ENCODE data around the gene AZU1.

The AZU1 gene, protein sequence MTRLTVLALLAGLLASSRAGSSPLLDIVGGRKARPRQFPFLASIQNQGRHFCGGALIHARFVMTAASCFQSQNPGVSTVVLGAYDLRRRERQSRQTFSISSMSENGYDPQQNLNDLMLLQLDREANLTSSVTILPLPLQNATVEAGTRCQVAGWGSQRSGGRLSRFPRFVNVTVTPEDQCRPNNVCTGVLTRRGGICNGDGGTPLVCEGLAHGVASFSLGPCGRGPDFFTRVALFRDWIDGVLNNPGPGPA

DNA sequence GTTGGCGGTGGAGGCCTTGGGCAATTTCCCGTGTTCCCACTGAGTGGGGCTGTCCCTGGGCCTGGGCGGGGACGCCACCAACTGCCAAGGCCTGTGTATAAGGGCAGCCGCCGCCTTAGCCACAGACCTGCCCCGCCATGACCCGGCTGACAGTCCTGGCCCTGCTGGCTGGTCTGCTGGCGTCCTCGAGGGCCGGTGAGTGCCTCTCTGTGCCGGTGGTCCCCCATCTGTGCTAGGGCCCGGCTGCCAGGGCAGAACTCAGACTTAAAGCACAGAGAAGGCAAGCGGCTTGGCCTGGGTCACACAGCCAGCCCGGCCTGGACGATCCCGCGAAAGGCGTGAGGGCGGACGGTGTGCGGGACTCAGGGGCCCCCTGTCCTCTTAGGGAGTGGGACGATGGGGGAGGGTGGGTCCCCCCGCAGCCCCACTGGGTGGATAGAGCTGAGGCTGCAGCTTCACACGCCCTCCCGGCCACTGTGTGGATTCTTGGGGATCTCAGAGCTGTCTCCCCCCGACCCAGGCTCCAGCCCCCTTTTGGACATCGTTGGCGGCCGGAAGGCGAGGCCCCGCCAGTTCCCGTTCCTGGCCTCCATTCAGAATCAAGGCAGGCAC, at the start of gene AZU1:
AZU1 (plus strand) TSS at position 128 of the 612 bp plus-strand sequence; CDS start at position 138, 10 bp downstream.
- H3K4me3 Mint-ChIP-seq, result no peak within 1 kb of the TSS
- no peak within 1 kb of the TSS for H3K27ac Mint-ChIP-seq
- ATAC-seq (ENCODE audit: low read depth) (no peak), DNase-seq (ENCODE audit: low spot score in 2 of 2) (no peak)
- H3K4me1 Mint-ChIP-seq, result no peaks in the 10 kb centered on the region
- H3K36me3 Mint-ChIP-seq, result peaks cover 2% of the 10 kb centered on the region
- H3K9me3 Mint-ChIP-seq, result no peaks in the 10 kb centered on the region
- peaks cover 30% of the 10 kb centered on the region for H3K27me3 Mint-ChIP-seq

DNA sequence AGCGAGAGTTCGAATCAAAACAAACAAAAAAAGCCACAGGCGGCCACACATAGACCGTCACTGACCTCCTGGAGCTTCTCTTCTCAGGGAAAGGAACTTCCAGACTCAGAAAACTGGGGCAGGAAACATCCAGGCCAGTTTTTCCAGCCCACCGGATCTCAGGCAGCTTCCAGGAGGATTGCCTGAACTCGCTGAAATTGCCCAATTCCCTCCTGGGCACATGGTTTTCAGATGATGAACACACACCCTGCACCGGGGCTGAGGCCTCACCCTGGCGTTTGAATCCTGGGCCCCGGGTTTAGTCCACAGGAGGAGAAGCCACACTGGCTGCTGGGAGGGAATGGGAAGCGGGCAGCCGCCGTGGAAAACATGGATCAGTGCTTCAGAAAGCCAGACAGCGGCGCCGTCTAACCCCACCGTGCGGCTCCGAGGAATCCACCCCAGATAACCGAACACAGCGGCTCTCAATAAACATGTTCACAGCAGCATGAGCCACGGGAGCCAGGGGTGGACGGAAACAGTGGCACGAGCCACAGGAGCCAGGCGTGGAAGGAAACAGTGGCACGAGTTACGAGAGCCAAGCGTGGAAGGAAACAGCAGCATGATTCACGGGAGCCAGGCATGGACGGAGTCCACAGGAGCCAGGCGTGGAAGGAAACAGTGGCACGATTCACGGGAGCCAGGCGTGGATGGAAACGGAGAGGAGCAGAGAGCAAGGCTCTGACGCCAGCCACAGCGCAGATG, 48.6 kb upstream of the AZU1 start:
- H3K27me3 Mint-ChIP-seq, result no peaks in the 10 kb centered on the region
- no peak for ATAC-seq (ENCODE audit: low read depth)
- no peak for DNase-seq (ENCODE audit: low spot score in 2 of 2)
- no peaks in the 10 kb centered on the region for H3K4me1 Mint-ChIP-seq
- no peaks in the 10 kb centered on the region for H3K9me3 Mint-ChIP-seq
- no peak overlapping the region for H3K4me3 Mint-ChIP-seq
- no peak overlapping the region for H3K27ac Mint-ChIP-seq
- no peaks in the 10 kb centered on the region for H3K36me3 Mint-ChIP-seq

DNA sequence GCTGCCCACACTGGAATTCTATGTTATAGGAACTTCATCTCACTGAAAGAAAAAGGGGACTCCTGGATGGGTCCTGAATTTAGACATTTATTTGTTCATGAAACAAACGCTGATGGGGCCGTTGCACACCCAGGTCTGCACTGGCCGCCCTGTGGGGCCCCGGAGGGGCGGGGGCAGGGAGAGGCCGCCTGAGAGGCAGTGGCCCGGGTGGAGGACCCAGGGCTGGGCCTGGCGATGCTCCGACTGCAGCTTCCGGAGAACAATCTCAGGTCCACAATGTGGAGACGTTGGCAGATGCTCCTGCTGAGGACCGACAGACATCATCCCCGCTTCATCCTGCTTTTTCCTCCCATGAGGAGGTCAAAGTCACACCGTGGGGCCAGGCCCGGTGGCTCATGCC, 46.7 kb upstream of the AZU1 start:
- ATAC-seq (ENCODE audit: low read depth) (no peak), DNase-seq (ENCODE audit: low spot score in 2 of 2) (no peak)
- Mint-ChIP-seq H3K9me3 (no peaks in the 10 kb centered on the region), H3K27ac (no peak overlapping the region), H3K4me3 (no peak overlapping the region), H3K4me1 (no peaks in the 10 kb centered on the region), H3K27me3 (no peaks in the 10 kb centered on the region), H3K36me3 (no peaks in the 10 kb centered on the region)

DNA sequence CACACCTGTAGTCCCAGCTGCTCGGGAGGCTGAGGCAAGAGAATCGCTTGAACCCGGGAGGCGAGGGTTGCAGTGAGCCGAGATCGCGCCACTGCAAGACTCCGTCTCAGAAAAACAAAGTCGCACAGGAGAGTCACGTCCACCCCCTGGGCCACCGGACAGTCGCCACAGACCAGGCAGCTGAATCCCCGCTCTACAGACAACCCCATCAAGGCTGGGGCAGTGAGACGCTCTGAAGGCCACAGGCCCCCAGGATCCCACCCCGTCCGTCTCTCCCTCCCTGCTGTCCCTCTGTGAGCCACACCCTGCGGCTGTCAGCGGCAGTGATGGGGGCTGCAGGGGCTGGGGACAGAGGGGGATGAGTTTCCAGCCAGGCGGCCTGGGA, 45.8 kb upstream of the AZU1 start:
- ATAC-seq (ENCODE audit: low read depth) (no peak), DNase-seq (ENCODE audit: low spot score in 2 of 2) (no peak)
- H3K27ac Mint-ChIP-seq, result no peak overlapping the region
- no peaks in the 10 kb centered on the region for H3K36me3 Mint-ChIP-seq
- H3K4me1 Mint-ChIP-seq, result no peaks in the 10 kb centered on the region
- no peaks in the 10 kb centered on the region for H3K27me3 Mint-ChIP-seq
- no peak overlapping the region for H3K4me3 Mint-ChIP-seq
- H3K9me3 Mint-ChIP-seq, result no peaks in the 10 kb centered on the region

DNA sequence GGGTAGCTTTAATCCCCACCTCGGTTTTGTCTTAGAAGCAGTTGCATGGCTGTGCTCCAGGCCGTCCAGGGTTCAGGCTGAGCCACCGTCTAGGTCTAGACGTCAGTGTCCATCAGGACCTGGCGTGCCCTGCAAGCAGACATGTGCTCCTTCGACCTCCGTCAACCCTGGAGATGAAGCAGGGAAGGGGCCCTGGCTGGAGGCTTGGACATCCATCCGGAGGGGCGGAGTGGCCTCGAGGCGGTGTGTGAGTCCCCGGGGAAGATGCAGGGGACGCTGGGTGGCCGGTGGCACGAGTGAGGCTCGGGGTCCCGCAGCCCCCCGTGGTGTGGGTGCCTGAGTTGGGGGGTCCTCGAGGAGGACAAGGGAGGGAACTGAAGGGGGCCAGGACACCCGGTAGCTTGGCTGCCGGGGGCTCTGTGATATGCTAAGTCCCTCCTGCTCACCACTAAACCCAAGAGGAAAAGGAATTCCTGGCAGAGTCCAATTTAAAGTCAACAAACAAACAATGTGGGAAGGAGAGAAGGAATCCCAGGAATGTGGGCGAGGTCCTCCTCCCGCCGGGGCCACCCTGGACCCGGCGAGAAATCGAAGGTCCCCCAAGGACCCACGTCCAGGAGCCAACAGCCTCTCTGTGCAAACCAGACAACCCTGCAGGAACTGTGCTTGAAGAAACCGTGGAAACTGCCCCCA, 45.3 kb upstream of the AZU1 start:
- H3K4me3 Mint-ChIP-seq, result no peak overlapping the region
- no peaks in the 10 kb centered on the region for H3K9me3 Mint-ChIP-seq
- no peaks in the 10 kb centered on the region for H3K36me3 Mint-ChIP-seq
- no peaks in the 10 kb centered on the region for H3K27me3 Mint-ChIP-seq
- H3K27ac Mint-ChIP-seq, result no peak overlapping the region
- no peak for DNase-seq (ENCODE audit: low spot score in 2 of 2)
- no peaks in the 10 kb centered on the region for H3K4me1 Mint-ChIP-seq
- no peak for ATAC-seq (ENCODE audit: low read depth)

DNA sequence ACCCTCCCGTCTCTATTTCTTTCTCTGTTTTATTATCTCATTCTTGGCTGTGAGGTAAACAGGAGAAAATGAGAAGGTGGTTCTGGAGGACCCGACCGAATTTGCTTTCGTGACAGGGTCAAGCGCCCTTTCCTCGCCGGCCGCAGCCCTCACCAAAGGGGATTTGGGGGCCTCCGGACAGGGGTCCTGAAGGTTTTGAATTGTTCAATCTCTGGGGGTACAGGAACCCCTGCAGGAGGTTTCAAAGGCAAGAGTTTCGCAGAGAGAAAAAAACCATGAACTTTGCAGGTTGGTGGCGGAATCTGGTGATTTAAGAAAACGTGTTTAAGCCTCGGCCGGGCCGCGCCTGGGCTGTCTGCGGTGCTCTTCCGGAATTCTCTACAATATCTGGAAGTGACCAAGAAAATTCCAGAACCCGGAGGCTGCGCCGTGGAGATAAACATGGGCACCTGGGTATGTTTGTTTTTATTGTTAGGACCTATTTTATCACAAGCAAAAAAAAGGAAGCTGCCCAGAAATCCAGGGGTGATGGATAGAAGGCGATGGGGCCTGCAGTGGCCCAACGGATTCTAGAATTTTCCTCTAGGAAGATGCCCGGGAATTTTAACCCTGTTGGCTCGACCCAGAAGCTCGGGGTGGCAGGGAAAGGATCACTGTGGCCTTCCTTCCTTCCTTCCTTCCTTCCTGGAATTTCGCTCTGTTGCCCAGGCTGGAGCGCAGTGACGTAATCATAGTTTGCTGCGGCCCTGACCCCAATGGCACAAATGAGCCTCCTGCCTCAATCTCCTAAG, 44.6 kb upstream of the AZU1 start:
- H3K36me3 Mint-ChIP-seq, result no peaks in the 10 kb centered on the region
- H3K27me3 Mint-ChIP-seq, result no peaks in the 10 kb centered on the region
- H3K27ac Mint-ChIP-seq, result no peak overlapping the region
- H3K4me1 Mint-ChIP-seq, result no peaks in the 10 kb centered on the region
- ATAC-seq (ENCODE audit: low read depth) (no peak), DNase-seq (ENCODE audit: low spot score in 2 of 2) (no peak)
- H3K4me3 Mint-ChIP-seq, result no peak overlapping the region
- H3K9me3 Mint-ChIP-seq, result no peaks in the 10 kb centered on the region

DNA sequence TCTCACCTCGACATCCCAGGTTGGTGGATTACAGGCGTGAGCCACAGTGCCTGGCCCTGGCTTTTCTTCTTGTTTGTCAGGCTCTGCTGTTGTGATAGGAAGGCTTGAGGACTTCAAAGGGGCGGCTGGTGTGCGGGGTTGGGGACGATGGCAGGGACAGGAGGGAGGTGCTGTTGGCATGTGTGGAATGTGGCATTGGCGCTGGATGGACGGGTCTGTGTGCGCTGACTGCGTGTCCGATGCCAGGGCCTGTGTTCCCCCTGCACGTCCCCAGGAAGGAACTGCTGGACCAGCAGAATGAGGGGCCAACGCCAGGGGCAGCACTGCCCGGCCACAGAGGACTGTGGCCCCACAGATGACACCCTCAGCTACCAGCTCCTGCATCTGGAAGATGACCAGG, 43.1 kb upstream of the AZU1 start:
- DNase-seq (ENCODE audit: low spot score in 2 of 2) (no peak), ATAC-seq (ENCODE audit: low read depth) (no peak)
- Mint-ChIP-seq H3K4me1 (no peaks in the 10 kb centered on the region), H3K27me3 (no peaks in the 10 kb centered on the region), H3K9me3 (no peaks in the 10 kb centered on the region), H3K4me3 (no peak overlapping the region), H3K27ac (no peak overlapping the region), H3K36me3 (no peaks in the 10 kb centered on the region)

DNA sequence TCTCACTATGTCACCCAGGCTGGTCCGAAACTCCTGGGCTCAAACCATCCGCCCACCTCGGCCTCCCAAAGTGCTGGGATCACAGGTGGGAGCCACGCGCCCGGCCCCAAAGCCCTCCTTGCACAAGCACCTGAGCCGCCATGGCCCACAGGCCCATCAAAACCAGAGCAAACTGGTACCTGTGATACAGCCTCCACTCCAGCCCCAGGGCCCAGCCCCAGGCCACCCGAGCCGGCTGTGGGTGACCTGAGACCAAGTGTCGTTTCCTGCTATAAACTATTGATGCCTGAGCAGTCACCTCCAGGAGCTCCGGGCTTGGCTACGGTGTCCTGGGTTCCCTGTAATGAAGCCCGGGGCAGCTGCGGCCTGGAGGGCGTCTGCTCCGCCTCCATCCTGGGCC, 40.1 kb upstream of the AZU1 start:
- no peaks in the 10 kb centered on the region for H3K9me3 Mint-ChIP-seq
- H3K27me3 Mint-ChIP-seq, result peaks cover 3% of the 10 kb centered on the region
- H3K4me1 Mint-ChIP-seq, result no peaks in the 10 kb centered on the region
- ATAC-seq (ENCODE audit: low read depth) (no peak), DNase-seq (ENCODE audit: low spot score in 2 of 2) (no peak)
- no peaks in the 10 kb centered on the region for H3K36me3 Mint-ChIP-seq
- H3K27ac Mint-ChIP-seq, result no peak overlapping the region
- no peak overlapping the region for H3K4me3 Mint-ChIP-seq

DNA sequence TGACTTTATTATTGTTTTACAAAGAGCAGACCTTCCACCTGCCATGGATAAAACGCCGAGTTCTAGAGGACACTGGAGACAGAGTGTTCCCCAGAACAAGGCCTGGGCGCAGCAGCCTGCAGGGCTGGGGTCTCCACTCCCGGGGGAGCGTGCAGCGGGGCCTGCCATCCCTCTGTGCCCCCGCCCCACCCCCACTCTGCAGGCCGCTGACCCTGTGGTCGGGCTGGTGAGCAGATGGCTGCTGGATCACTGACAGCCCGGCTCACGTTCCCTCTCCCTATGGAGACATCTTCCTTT, 39.0 kb upstream of the AZU1 start:
- H3K27ac Mint-ChIP-seq, result no peak overlapping the region
- no peak for DNase-seq (ENCODE audit: low spot score in 2 of 2)
- H3K4me1 Mint-ChIP-seq, result no peaks in the 10 kb centered on the region
- H3K36me3 Mint-ChIP-seq, result no peaks in the 10 kb centered on the region
- no peaks in the 10 kb centered on the region for H3K9me3 Mint-ChIP-seq
- ATAC-seq (ENCODE audit: low read depth), result no peak
- peaks cover 3% of the 10 kb centered on the region for H3K27me3 Mint-ChIP-seq
- no peak overlapping the region for H3K4me3 Mint-ChIP-seq

DNA sequence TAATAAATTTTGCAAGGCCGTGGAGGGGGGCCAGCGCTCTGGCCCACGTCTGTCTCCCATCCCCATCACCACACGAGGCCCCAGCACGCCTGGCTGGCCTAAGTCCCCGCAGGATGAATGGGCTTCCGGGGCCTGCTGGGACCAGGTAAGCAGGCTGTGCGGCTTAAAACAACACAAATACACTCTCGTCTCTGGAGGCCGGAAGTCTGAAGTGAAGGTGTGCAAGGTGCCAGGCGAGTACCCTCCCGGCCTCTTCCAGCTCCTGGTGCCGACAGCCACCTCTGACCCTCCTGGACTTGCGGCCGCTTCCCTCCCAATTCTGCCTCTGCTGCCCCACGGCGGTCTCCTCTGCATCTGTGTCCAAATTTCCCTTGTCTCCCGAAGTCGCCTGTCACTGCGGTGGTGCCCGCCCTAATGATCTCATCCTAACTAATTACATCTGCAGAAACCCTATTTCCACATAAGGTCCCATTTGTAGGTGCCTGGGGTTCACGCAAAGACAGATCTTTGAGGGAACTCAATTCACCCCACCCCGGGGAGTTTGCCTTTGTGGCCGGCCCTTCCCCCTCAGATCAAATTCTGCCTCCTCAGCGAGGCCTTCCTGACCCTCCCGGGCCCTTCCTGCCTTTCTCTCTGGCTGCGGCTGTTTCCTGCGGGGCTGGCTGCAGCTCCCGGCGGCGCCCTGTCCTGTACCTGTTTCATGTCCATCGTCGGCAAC, 38.5 kb upstream of the AZU1 start:
- Mint-ChIP-seq H3K27me3 (peaks cover 3% of the 10 kb centered on the region), H3K27ac (no peak overlapping the region), H3K4me1 (no peaks in the 10 kb centered on the region), H3K36me3 (no peaks in the 10 kb centered on the region), H3K4me3 (no peak overlapping the region), H3K9me3 (no peaks in the 10 kb centered on the region)
- ATAC-seq (ENCODE audit: low read depth) (no peak), DNase-seq (ENCODE audit: low spot score in 2 of 2) (no peak)

DNA sequence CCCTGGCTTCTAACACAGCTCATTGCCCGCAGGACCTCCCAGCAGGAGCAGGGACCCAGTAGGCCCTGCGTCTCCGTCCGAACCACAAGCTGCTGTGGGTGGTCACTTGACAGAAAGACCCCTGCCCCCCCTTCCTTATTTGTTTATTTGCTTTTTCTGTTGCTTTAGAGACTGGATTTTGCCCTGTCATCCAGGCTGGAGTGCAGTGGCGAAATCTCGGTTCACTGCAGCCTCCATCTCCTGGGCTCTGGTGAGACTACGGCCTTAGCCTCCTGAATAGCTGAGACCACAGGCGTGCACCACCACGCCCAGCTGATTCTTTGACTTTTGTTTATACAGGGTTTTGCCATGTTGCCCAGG, 38.0 kb upstream of the AZU1 start:
- no peaks in the 10 kb centered on the region for H3K9me3 Mint-ChIP-seq

DNA sequence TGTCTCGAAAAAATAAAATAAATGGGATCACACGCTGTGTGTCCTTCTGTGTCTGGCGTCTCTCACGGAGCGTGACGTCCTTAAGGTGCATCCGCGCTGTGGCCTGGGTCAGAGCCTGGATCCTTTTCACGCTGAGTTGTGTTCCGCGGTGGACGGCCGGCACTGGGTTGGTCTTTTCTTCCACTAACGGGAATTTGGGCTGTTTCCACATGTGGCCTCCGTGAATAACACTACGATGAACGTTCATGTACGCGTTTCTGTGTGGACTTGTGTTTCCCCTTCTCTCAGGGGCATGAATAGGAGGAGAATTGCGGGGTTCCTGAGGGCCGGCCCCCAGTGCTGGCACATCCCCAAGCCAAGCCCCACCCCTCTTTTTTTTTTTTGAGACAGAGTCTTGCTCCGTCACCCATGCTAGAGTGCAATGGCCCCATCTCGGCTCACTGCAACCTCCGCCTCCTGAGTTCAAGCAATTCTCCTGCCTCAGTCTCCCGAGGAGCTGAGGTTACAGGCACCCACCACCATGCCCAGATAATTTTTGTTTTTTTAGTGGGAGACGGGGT, 36.5 kb upstream of the AZU1 start:
- Mint-ChIP-seq H3K27ac (no peak overlapping the region), H3K27me3 (peaks cover 3% of the 10 kb centered on the region), H3K4me3 (no peak overlapping the region), H3K9me3 (no peaks in the 10 kb centered on the region), H3K4me1 (no peaks in the 10 kb centered on the region), H3K36me3 (no peaks in the 10 kb centered on the region)
- DNase-seq (ENCODE audit: low spot score in 2 of 2) (no peak), ATAC-seq (ENCODE audit: low read depth) (no peak)

More for the DNA sequence above, 38.0 kb upstream of the AZU1 start:
- H3K4me1 Mint-ChIP-seq, result no peaks in the 10 kb centered on the region
- H3K36me3 Mint-ChIP-seq, result no peaks in the 10 kb centered on the region
- H3K27ac Mint-ChIP-seq, result no peak overlapping the region
- H3K27me3 Mint-ChIP-seq, result peaks cover 3% of the 10 kb centered on the region
- no peak for DNase-seq (ENCODE audit: low spot score in 2 of 2)
- H3K4me3 Mint-ChIP-seq, result no peak overlapping the region
- ATAC-seq (ENCODE audit: low read depth), result no peak

DNA sequence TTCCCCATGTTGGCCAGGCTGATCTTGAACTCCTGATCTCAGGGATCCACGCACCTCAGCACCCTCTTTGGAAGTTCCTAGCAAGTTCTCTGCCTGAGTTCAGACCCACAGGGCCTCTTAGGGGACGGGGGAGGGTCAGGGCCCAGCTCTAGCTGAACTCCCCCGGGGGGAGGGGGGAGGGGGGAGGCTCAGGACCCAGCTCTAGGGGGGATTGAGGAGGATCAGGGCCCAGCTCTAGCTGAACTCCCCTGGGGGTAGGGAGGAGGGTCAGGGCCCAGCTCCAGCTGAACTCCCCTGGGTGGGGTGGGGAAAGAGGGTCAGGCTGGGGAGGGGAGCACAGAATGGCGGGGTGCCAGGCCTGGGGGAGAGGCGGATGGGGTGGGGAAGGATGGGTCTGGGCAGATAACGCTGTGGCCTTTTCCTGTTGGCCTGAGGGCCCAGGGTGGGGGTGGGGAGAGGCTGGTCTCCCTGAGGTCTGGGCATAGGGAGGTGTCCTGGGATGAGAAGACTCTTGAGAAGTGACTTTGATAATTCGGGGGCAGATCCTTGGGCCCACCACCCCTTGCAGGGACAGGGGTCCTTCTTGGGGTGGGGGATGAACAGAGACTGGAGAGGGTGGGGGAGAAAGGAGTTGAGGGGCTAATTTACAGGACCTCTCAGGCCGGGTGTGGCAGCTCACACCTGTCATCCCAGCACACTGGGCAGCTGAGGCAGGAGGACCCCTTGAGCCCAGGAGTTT, 35.9 kb upstream of the AZU1 start:
- H3K4me1 Mint-ChIP-seq, result peaks cover 1% of the 10 kb centered on the region
- H3K27me3 Mint-ChIP-seq, result peaks cover 3% of the 10 kb centered on the region
- no peak overlapping the region for H3K27ac Mint-ChIP-seq
- no peaks in the 10 kb centered on the region for H3K9me3 Mint-ChIP-seq
- ATAC-seq (ENCODE audit: low read depth) (no peak), DNase-seq (ENCODE audit: low spot score in 2 of 2) (no peak)
- H3K4me3 Mint-ChIP-seq, result no peak overlapping the region
- H3K36me3 Mint-ChIP-seq, result no peaks in the 10 kb centered on the region

Measured in memory B cell (primary cell).